HepG2 (cell line): ENCODE measurements around the gene FAT2. TPM values are rescaled to one million over a fixed set of nuclear protein-coding genes. Genes with fewer than 3 reads are reported as not detected.

Experiments
- ATAC-seq: fragments of 200-7000 bp; cut with Tn5 transposase; 3 replicates; pipeline ENCODE4 v1.9.1; 2020; ENCODE audit warnings: mild to moderate bottlenecking, moderate library complexity
- BruUV-seq: library from RNA; stranded (reverse); fragments of 400-500 nt; replicated peaks from 2 replicates; lab custom pipeline; 2021; lab: Mats Ljungman, UMichigan
- CTCF ChIA-PET: fragments of 300-600 bp; formaldehyde crosslinking; extraction: SDS; loops from one replicate; lab custom pipeline; 2021; ENCODE audit warnings: low total read pairs, inconsistent platforms, low intra/inter-chr PET ratio; lab: Yijun Ruan, JAX
- POLR2A ChIA-PET: fragments of 350-600 bp; sonication (Branson Sonifier 250); formaldehyde crosslinking; loops from one replicate; lab custom pipeline; 2020; ENCODE audit warnings: antibody characterized with exemption, inconsistent platforms; lab: Yijun Ruan, JAX
- DNase-seq: peaks from one replicate; pipeline ENCODE4 v3.0.0-alpha.2; 2015; ENCODE audit warnings: low spot score
- FAIRE-seq: peaks from 3 replicates; lab custom pipeline; 2011; peaks lifted over from hg19 to GRCh38; lab: Jason Lieb, UNC
- H2AFZ ChIP-seq: one replicate; pipeline ENCODE4 v1.6.1; 2011; ENCODE audit warnings: low read length, inconsistent platforms
- H3K27ac ChIP-seq: fragments of 300-600 bp; 3 replicates; pipeline ENCODE4 v1.8.0; 2011; ENCODE audit warnings: mixed run types, mild to moderate bottlenecking, mixed read lengths, low read length, inconsistent platforms; ENCODE audit not compliant: insufficient read depth; ENCODE audit errors: extremely low read length
- H3K27me3 ChIP-seq, 2 experiments: fragments of 200-600 bp in 1 of 2; 2 replicates in 1 of 2; 3 replicates in 1 of 2; pipeline versions ENCODE4 v1.6.0 to v1.8.0; 2011; ENCODE audit warnings: low read length in 2 of 2, mild to moderate bottlenecking in 2 of 2, moderate library complexity in 2 of 2, inconsistent platforms in 1 of 2; ENCODE audit not compliant: insufficient read depth in 2 of 2, control insufficient read depth in 1 of 2
- H3K36me3 ChIP-seq, 2 experiments: fragments of 200-600 bp in 1 of 2; replicated peaks in 1 of 2; 2 replicates in 1 of 2; 3 replicates in 1 of 2; pipeline versions ENCODE4 v1.5.1 to v1.8.0; 2011; ENCODE audit warnings: low read length in 2 of 2, inconsistent platforms in 1 of 2; ENCODE audit not compliant: insufficient read depth in 2 of 2, control insufficient read depth in 1 of 2
- H3K4me1 ChIP-seq: 2 replicates; pipeline ENCODE4 v1.5.1; 2012; ENCODE audit warnings: low read length, inconsistent platforms; ENCODE audit not compliant: insufficient read depth
- H3K4me2 ChIP-seq: 2 replicates; pipeline ENCODE4 v1.6.0; 2011; ENCODE audit warnings: low read depth, low read length, inconsistent platforms
- H3K4me3 ChIP-seq, 3 experiments: fragments of 200-600 bp in 1 of 3; sonication (generic), shearing (Covaris generic) in 1 of 3; replicated peaks in 1 of 3; 2 replicates each; pipeline ENCODE4 v1.5.1; 2011 to 2016; ENCODE audit warnings: low read length in 3 of 3, inconsistent platforms in 2 of 3, low read depth in 2 of 3, mild to moderate bottlenecking in 2 of 3, control low read depth in 1 of 3, mixed read lengths in 1 of 3; ENCODE audit not compliant: insufficient read depth in 1 of 3
- H3K79me2 ChIP-seq: one replicate; pipeline ENCODE4 v1.6.1; 2011; ENCODE audit warnings: low read length, inconsistent platforms; ENCODE audit not compliant: insufficient read depth
- H3K9ac ChIP-seq: 2 replicates; pipeline ENCODE4 v1.6.0; 2011; ENCODE audit warnings: mild to moderate bottlenecking, low read depth, low read length, inconsistent platforms; ENCODE audit not compliant: insufficient read depth
- H3K9me3 ChIP-seq: 2 replicates; pipeline ENCODE4 v1.5.1; 2012; ENCODE audit warnings: mild to moderate bottlenecking, low read length
- H4K20me1 ChIP-seq: 2 replicates; pipeline ENCODE4 v1.6.0; 2011; ENCODE audit warnings: inconsistent platforms, mild to moderate bottlenecking, low read length, moderate library complexity; ENCODE audit not compliant: insufficient read depth
- ATF2 ChIP-seq: sonication (generic); formaldehyde crosslinking; IDR thresholded peaks from 2 replicates; pipeline ENCODE4 v1.4.0; 2020; ENCODE audit warnings: missing genetic modification reagents
- BCL3 ChIP-seq: sonication (generic); formaldehyde crosslinking; IDR thresholded peaks from 2 replicates; pipeline ENCODE4 v1.5.1; 2020; ENCODE audit warnings: mild to moderate bottlenecking, missing genetic modification reagents, moderate library complexity
- BORCS8-MEF2B ChIP-seq: sonication (generic); formaldehyde crosslinking; IDR thresholded peaks from 2 replicates; pipeline ENCODE4 v1.8.0; 2022; ENCODE audit warnings: mild to moderate bottlenecking, missing genetic modification reagents
- BRD4 ChIP-seq: sonication (generic); formaldehyde crosslinking; IDR thresholded peaks from 2 replicates; pipeline ENCODE4 v1.4.0; 2020; ENCODE audit warnings: missing genetic modification reagents
- CREM ChIP-seq, 2 experiments: sonication (generic) in 1 of 2; formaldehyde crosslinking in 1 of 2; IDR thresholded peaks; 2 replicates each; pipeline versions ENCODE4 v1.4.0 to v1.6.1; 2016 to 2020; ENCODE audit warnings: antibody characterized with exemption in 1 of 2, mild to moderate bottlenecking in 1 of 2, missing genetic modification reagents in 1 of 2
- ELF3 ChIP-seq: IDR thresholded peaks from 2 replicates; pipeline ENCODE4 v1.6.1; 2016; ENCODE audit warnings: missing genetic modification reagents, missing compliant biosample characterization
- FOXM1 ChIP-seq: sonication (generic); formaldehyde crosslinking; IDR thresholded peaks from 2 replicates; pipeline ENCODE4 v1.5.0; 2020; ENCODE audit warnings: missing genetic modification reagents
- GTF2F1 ChIP-seq: fragments of 150-350 bp; IDR thresholded peaks from 2 replicates; pipeline ENCODE4 v1.6.1; 2014; ENCODE audit warnings: low read length
- HOXA7 ChIP-seq: sonication (generic); formaldehyde crosslinking; IDR thresholded peaks from 2 replicates; pipeline ENCODE4 v1.8.1; 2022; ENCODE audit warnings: mild to moderate bottlenecking, missing genetic modification reagents, moderate library complexity
- MATR3 ChIP-seq: sonication (generic); formaldehyde crosslinking; IDR thresholded peaks from 2 replicates; pipeline ENCODE4 v1.4.0; 2020; ENCODE audit warnings: missing genetic modification reagents
- NPAS2 ChIP-seq: sonication (generic); formaldehyde crosslinking; IDR thresholded peaks from 2 replicates; pipeline ENCODE4 v1.8.0; 2022; ENCODE audit warnings: mild to moderate bottlenecking, missing genetic modification reagents, borderline replicate concordance
- RAD51 ChIP-seq: fragments of 450-650 bp; IDR thresholded peaks from 2 replicates; pipeline ENCODE4 v1.6.1; 2016; ENCODE audit warnings: borderline replicate concordance
- RCOR2 ChIP-seq: IDR thresholded peaks from 2 replicates; pipeline ENCODE4 v1.6.1; 2016; ENCODE audit warnings: missing biosample characterization, missing genetic modification reagents
- TCF7 ChIP-seq: sonication (generic); IDR thresholded peaks from 2 replicates; pipeline ENCODE4 v1.6.1; 2016; ENCODE audit warnings: antibody characterized with exemption, low read depth
- ZFP62 ChIP-seq: sonication (generic); formaldehyde crosslinking; IDR thresholded peaks from 2 replicates; pipeline ENCODE4 v1.4.0; 2020; ENCODE audit warnings: missing genetic modification reagents
- ZFP90 ChIP-seq: sonication (generic); formaldehyde crosslinking; IDR thresholded peaks from 2 replicates; pipeline ENCODE4 v1.8.0; 2022; ENCODE audit warnings: missing genetic modification reagents, mild to moderate bottlenecking, inconsistent platforms, borderline replicate concordance
- ZNF251 ChIP-seq: sonication (generic); formaldehyde crosslinking; IDR thresholded peaks from 2 replicates; pipeline ENCODE4 v1.9.0; 2021; ENCODE audit warnings: mild to moderate bottlenecking, missing genetic modification reagents
- ZNF253 ChIP-seq: sonication (generic); formaldehyde crosslinking; IDR thresholded peaks from 2 replicates; pipeline ENCODE4 v1.8.0; 2022; ENCODE audit warnings: mild to moderate bottlenecking, missing genetic modification reagents, borderline replicate concordance
- ZNF256 ChIP-seq: sonication (generic); formaldehyde crosslinking; conservative IDR thresholded peaks from 2 replicates; pipeline ENCODE4 v1.4.0; 2020; ENCODE audit warnings: missing genetic modification reagents
- ZNF781 ChIP-seq: sonication (generic); formaldehyde crosslinking; IDR thresholded peaks from 2 replicates; pipeline ENCODE4 v1.5.1; 2020; ENCODE audit warnings: borderline replicate concordance, mild to moderate bottlenecking, missing genetic modification reagents; ENCODE audit errors: not compliant biosample characterization
- WGBS: methylation state at CpG from one replicate; pipeline ENCODE4 v1.1.6; 2017; ENCODE audit warnings: low lambda C conversion rate; 5-methylcytosine and 5-hydroxymethylcytosine counted together
- in situ Hi-C: cut with HindIII; loops from 2 replicates; pipeline ENCODE4 v1.10.0; 2017; ENCODE audit warnings: low pct_unique_long_range_greater_than_20kb; ENCODE audit not compliant: extremely low pct_ligation_motif_present
- intact Hi-C: fragments of 100-400 bp; cut with micrococcal nuclease; formaldehyde crosslinking; loops from one replicate; pipeline ENCODE4 v1.10.0; 2022; ENCODE audit not compliant: unreplicated experiment
- polyA plus RNA-seq, 8 experiments: library from polyadenylated mRNA; depleted of rRNA in 3 of 8; stranded (reverse) in 7 of 8; unstranded in 1 of 8; fragments of >200 nt; fragmentation: Illumina TruSeq in 4 of 8; extraction: Trizol in 4 of 8; gene quantifications; 2 replicates each; pipeline versions ENCODE4 v1.2.1 to v1.2.3, GENCODE V29; 2011 to 2016; ENCODE audit warnings: low read depth in 4 of 8, missing spikeins in 1 of 8, mixed read lengths in 1 of 8; ENCODE audit not compliant: insufficient read depth in 1 of 8
- total RNA-seq, 5 experiments: library from RNA; depleted of rRNA; stranded (reverse); fragments of >200 nt; fragmentation: Illumina TruSeq; extraction: Trizol; gene quantifications; 2 replicates each; pipeline ENCODE4 v1.2.3, GENCODE V29; 2016; ENCODE audit warnings: low read depth in 1 of 5
- TF ChIP-seq, protein P1 (sequence below): sonication (generic); formaldehyde crosslinking; IDR thresholded peaks from 2 replicates; pipeline ENCODE4 v1.5.1; 2020; ENCODE audit warnings: missing genetic modification reagents, mild to moderate bottlenecking, borderline replicate concordance

The FAT2 gene
- total and polyA plus RNA-seq, 2 of the 13 experiments (the other 11 are each of a cell fraction or from before 2014, with no cell fraction given) = not detected

DNA sequence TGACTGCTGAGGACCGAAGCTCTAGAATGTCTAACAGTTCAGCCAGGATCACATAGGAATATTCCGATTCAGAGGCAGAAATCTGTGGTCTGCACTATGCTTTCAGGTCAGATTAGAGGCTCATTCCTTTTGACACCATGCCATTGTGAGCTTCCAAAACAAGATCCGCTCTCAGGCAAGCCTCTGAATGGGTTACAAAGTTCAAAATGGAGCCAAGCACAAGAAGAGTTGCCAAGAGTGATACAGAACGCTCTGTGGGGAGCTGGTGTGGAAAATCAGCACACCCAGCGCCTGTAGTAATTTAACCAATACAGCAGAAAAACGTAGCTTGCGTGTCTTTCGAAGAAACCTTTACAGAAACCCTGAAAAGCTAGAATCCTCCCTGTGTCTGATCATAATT, 33.3 kb upstream of the FAT2 start (continued):
- TF ChIP-seq ZFP90 (CRISPR knock-in tag) (no peak), HOXA7 (CRISPR knock-in tag) (no peak), BRD4 (CRISPR knock-in tag) (no peak), GTF2F1 (no peak), ZNF251 (CRISPR knock-in tag) (no peak)

DNA sequence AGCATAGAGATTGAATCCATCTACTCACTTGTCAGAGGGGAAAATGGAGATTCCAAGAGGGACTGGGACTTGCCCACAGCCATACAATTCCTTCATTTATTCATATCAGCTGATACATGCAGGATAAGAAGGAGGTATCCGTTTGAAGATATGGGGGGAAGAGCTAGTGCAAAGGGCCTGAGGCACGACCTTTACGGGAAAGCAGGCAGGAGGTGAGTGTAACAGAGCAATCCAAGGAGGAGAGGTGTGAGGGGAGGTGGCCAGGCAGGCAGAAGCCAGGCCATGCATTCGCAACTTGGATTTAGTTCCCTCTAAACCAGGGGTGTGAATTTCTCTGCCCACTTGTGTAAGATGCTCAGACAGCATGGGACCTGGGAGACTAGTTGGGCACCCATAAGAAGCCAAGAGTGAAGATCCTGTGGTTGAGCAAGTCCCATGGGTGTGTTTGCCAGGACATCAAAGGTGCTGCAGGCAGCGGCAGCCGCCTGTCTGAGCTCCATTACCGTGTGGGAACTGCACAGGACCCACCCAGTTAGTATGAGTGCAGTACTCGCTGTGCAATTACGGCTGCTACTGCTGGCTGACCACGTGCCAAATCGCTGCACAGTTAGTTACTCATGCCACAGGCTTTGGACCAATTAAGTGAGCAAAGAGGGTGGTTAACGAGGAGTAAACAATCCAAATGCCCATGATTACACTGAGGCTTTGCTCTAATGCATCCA, 31.4 kb upstream of the FAT2 start:
- Histone ChIP-seq H3K9ac (no peak overlapping the region), H3K4me2 (no peak overlapping the region), H4K20me1 (no peaks in the 10 kb centered on the region), H3K79me2 (no peaks in the 10 kb centered on the region), H3K4me1 (peaks cover 19% of the 10 kb centered on the region), H2AFZ (no peak overlapping the region), H3K9me3 (no peaks in the 10 kb centered on the region), H3K36me3 (no peaks in the 10 kb centered on the region), H3K4me3 (no peak overlapping the region), H3K27me3 (peaks cover 0 to 45% of the 10 kb centered on the region in 2 experiments; a peak in 3 of 5 replicates)
- POLR2A ChIA-PET = no interaction called here
- DNase-seq (no peak), ATAC-seq (no peak), FAIRE-seq (no peak)
- WGBS = under 1% methylated on average over 7 of the region's 12 CpGs
- intact Hi-C loops = no loop called here
- in situ Hi-C loops = no loop called here
- BruUV-seq = no TSS peak
- TF ChIP-seq BCL3 (CRISPR knock-in tag) (no peak), BORCS8-MEF2B (no peak), RCOR2 (CRISPR knock-in tag) (no peak), FOXM1 (CRISPR knock-in tag) (no peak), RAD51 (no peak), TCF7 (no peak), ELF3 (CRISPR knock-in tag) (no peak), MATR3 (CRISPR knock-in tag) (no peak), ZFP62 (CRISPR knock-in tag) (no peak), ZNF253 (CRISPR knock-in tag) (no peak), NPAS2 (CRISPR knock-in tag) (no peak), ZNF256 (no peak), ATF2 (no peak), ZNF781 (CRISPR knock-in tag) (no peak), CREM (IDR thresholded peaks at IDR 0.05) (no peak), CREM (CRISPR knock-in tag; IDR thresholded peaks at IDR 0.05) (no peak)
- TF ChIP-seq, protein P1, sequence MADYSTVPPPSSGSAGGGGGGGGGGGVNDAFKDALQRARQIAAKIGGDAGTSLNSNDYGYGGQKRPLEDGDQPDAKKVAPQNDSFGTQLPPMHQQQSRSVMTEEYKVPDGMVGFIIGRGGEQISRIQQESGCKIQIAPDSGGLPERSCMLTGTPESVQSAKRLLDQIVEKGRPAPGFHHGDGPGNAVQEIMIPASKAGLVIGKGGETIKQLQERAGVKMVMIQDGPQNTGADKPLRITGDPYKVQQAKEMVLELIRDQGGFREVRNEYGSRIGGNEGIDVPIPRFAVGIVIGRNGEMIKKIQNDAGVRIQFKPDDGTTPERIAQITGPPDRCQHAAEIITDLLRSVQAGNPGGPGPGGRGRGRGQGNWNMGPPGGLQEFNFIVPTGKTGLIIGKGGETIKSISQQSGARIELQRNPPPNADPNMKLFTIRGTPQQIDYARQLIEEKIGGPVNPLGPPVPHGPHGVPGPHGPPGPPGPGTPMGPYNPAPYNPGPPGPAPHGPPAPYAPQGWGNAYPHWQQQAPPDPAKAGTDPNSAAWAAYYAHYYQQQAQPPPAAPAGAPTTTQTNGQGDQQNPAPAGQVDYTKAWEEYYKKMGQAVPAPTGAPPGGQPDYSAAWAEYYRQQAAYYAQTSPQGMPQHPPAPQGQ (CRISPR knock-in tag) = no peak
- TF ChIP-seq, all 625 proteins: peak for 0
- CTCF ChIA-PET = no interaction called here
- no peak overlapping the region for H3K27ac ChIP-seq
